ENCODE results near the gene TCERG1L.

Gene TCERG1L

DNA sequence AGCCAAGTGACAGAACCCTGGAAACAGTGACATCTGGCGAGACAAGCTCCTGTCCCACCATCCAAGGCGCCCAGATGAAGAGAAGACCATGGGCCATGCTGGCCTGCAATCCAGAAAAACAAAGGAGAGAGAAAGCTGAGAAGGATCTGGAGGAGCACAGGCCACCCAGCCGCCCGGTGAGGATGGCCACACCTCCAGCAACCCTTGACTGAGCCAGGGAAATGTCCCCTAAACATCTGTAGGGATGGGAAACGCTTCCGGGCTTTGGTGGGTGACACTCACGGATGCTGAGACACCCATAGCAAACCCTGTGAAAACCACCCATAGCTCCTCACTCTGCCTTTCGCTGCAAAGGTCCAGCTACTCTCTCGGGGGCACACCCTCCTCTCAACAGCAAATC is 32.0 kb downstream of the TCERG1L start:
- no peaks in the 10 kb centered on the region for H3K36me3 ChIP-seq (ENCODE audit: control insufficient read depth, insufficient read depth, low read length)
- H3K4me3 ChIP-seq (ENCODE audit: low read depth, low read length), result no peak overlapping the region
- no peaks in the 10 kb centered on the region for H3K27me3 ChIP-seq (ENCODE audit: control insufficient read depth, insufficient read depth, low read length)
- no peaks in the 10 kb centered on the region for H3K79me2 ChIP-seq
- H3K4me1 ChIP-seq, result no peaks in the 10 kb centered on the region
- H2AFZ ChIP-seq, result no peak overlapping the region
- TF ChIP-seq, protein P1, sequence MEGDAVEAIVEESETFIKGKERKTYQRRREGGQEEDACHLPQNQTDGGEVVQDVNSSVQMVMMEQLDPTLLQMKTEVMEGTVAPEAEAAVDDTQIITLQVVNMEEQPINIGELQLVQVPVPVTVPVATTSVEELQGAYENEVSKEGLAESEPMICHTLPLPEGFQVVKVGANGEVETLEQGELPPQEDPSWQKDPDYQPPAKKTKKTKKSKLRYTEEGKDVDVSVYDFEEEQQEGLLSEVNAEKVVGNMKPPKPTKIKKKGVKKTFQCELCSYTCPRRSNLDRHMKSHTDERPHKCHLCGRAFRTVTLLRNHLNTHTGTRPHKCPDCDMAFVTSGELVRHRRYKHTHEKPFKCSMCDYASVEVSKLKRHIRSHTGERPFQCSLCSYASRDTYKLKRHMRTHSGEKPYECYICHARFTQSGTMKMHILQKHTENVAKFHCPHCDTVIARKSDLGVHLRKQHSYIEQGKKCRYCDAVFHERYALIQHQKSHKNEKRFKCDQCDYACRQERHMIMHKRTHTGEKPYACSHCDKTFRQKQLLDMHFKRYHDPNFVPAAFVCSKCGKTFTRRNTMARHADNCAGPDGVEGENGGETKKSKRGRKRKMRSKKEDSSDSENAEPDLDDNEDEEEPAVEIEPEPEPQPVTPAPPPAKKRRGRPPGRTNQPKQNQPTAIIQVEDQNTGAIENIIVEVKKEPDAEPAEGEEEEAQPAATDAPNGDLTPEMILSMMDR (IDR thresholded peaks at IDR 0.05), result no peak
- H3K9ac ChIP-seq, result no peak overlapping the region
- no peak overlapping the region for H3K4me2 ChIP-seq (ENCODE audit: low read length)
- H3K27ac ChIP-seq, result no peak overlapping the region
- no peaks in the 10 kb centered on the region for H3K9me3 ChIP-seq (ENCODE audit: control insufficient read depth, low read length)

DNA sequence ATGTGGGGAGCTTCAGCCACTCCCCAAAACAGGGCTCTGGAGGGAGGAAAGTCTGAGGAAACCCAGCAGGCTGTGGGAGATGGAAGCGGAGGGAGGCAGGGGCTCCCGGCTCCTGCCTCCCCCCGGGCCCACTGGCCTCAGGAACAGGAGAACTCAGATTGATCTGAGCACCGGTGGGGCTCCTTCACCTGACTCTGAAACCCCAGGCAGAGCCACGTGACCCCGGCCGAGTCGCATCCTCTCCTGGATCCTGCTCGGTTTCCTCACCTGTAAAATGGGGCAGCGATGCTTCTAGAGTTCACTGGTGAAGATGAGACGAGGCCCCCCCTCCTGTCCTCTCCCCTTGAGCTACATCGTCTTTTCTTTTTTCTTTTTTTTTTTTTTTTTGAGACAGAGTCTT is 33.6 kb downstream of the TCERG1L start:
- Histone ChIP-seq H3K36me3 (ENCODE audit: control insufficient read depth, insufficient read depth, low read length) (no peaks in the 10 kb centered on the region), H3K9me3 (ENCODE audit: control insufficient read depth, low read length) (no peaks in the 10 kb centered on the region), H3K4me2 (ENCODE audit: low read length) (no peak overlapping the region), H3K9ac (no peak overlapping the region), H3K27ac (no peak overlapping the region), H3K79me2 (no peaks in the 10 kb centered on the region), H3K4me3 (ENCODE audit: low read depth, low read length) (no peak overlapping the region), H3K4me1 (no peaks in the 10 kb centered on the region), H3K27me3 (ENCODE audit: control insufficient read depth, insufficient read depth, low read length) (no peaks in the 10 kb centered on the region), H2AFZ (no peak overlapping the region)
- TF ChIP-seq, protein P1 (IDR thresholded peaks at IDR 0.05), result no peak

GRCh38 chr10:131277278-131277677 is 34.2 kb downstream of the TCERG1L start:
- H2AFZ ChIP-seq, result no peak overlapping the region
- no peaks in the 10 kb centered on the region for H3K36me3 ChIP-seq (ENCODE audit: control insufficient read depth, insufficient read depth, low read length)
- H3K4me2 ChIP-seq (ENCODE audit: low read length), result no peak overlapping the region
- no peaks in the 10 kb centered on the region for H3K79me2 ChIP-seq
- H3K4me1 ChIP-seq, result no peaks in the 10 kb centered on the region
- no peak overlapping the region for H3K9ac ChIP-seq
- H3K27me3 ChIP-seq (ENCODE audit: control insufficient read depth, insufficient read depth, low read length), result no peaks in the 10 kb centered on the region
- H3K27ac ChIP-seq, result no peak overlapping the region
- TF ChIP-seq, protein P1 (IDR thresholded peaks at IDR 0.05), result no peak
- H3K9me3 ChIP-seq (ENCODE audit: control insufficient read depth, low read length), result no peaks in the 10 kb centered on the region
- H3K4me3 ChIP-seq (ENCODE audit: low read depth, low read length), result no peak overlapping the region

GRCh38 chr10:131275691-131276090 is 35.8 kb downstream of the TCERG1L start:
- Histone ChIP-seq H3K9me3 (ENCODE audit: control insufficient read depth, low read length) (no peaks in the 10 kb centered on the region), H2AFZ (no peak overlapping the region), H3K4me2 (ENCODE audit: low read length) (no peak overlapping the region), H3K4me1 (no peaks in the 10 kb centered on the region), H3K79me2 (no peaks in the 10 kb centered on the region), H3K4me3 (ENCODE audit: low read depth, low read length) (no peak overlapping the region), H3K27ac (no peak overlapping the region), H3K27me3 (ENCODE audit: control insufficient read depth, insufficient read depth, low read length) (no peaks in the 10 kb centered on the region), H3K9ac (no peak overlapping the region), H3K36me3 (ENCODE audit: control insufficient read depth, insufficient read depth, low read length) (no peaks in the 10 kb centered on the region)
- TF ChIP-seq, protein P1 (IDR thresholded peaks at IDR 0.05), result no peak

GRCh38 chr10:131274883-131275282 is 36.6 kb downstream of the TCERG1L start:
- Histone ChIP-seq H3K79me2 (no peaks in the 10 kb centered on the region), H3K4me2 (ENCODE audit: low read length) (no peak overlapping the region), H3K27me3 (ENCODE audit: control insufficient read depth, insufficient read depth, low read length) (no peaks in the 10 kb centered on the region), H3K4me1 (no peaks in the 10 kb centered on the region), H3K9ac (no peak overlapping the region), H3K4me3 (ENCODE audit: low read depth, low read length) (no peak overlapping the region), H3K27ac (no peak overlapping the region), H3K9me3 (ENCODE audit: control insufficient read depth, low read length) (no peaks in the 10 kb centered on the region), H2AFZ (no peak overlapping the region), H3K36me3 (ENCODE audit: control insufficient read depth, insufficient read depth, low read length) (no peaks in the 10 kb centered on the region)
- TF ChIP-seq, protein P1 (IDR thresholded peaks at IDR 0.05), result no peak
